Panc1 (cell line): ENCODE measurements around the gene HEMK1. TPM values are rescaled to one million over a fixed set of nuclear protein-coding genes. Genes with fewer than 3 reads are reported as not detected.

Experiments
- ATAC-seq: fragments of 200-7000 bp; cut with Tn5 transposase; 2 replicates; pipeline ENCODE4 v1.9.1; 2020; ENCODE audit warnings: mild to moderate bottlenecking, moderate library complexity
- BruUV-seq: library from RNA; stranded (reverse); fragments of 400-500 nt; replicated peaks from 2 replicates; lab custom pipeline; 2021; lab: Mats Ljungman, UMichigan
- CTCF ChIA-PET: fragments of 300-600 bp; sonication (Branson Sonifier 250); formaldehyde crosslinking; loops from one replicate; lab custom pipeline; 2022; ENCODE audit warnings: antibody characterized with exemption; lab: Charles Lee
- POLR2A ChIA-PET: fragments of 300-600 bp; sonication (Branson Sonifier 250); formaldehyde crosslinking; loops from one replicate; lab custom pipeline; 2022; ENCODE audit warnings: antibody characterized with exemption; lab: Charles Lee
- DNase-seq: peaks from one replicate; pipeline ENCODE4 v3.0.0-alpha.2; 2010; ENCODE audit warnings: low read depth, low spot score
- H3K27ac ChIP-seq: 2 replicates; pipeline ENCODE4 v1.5.1; 2011; ENCODE audit warnings: mild to moderate bottlenecking, low read length, inconsistent platforms
- H3K27me3 ChIP-seq: fragments of 200-500 bp; sonication (Bioruptor generic); 2 replicates; pipeline ENCODE4 v1.6.0; 2014; ENCODE audit warnings: low read length, inconsistent platforms; ENCODE audit not compliant: control insufficient read depth, insufficient read depth
- H3K36me3 ChIP-seq: fragments of 200-500 bp; sonication (Bioruptor generic); 2 replicates; pipeline ENCODE4 v1.5.1; 2014; ENCODE audit warnings: inconsistent platforms, mild to moderate bottlenecking, low read length, moderate library complexity; ENCODE audit not compliant: control insufficient read depth, insufficient read depth
- H3K4me1 ChIP-seq: 2 replicates; pipeline ENCODE4 v1.5.1; 2011; ENCODE audit warnings: inconsistent platforms, mild to moderate bottlenecking, low read length, moderate library complexity; ENCODE audit not compliant: control insufficient read depth, insufficient read depth
- H3K4me3 ChIP-seq, 2 experiments: 2 replicates each; pipeline ENCODE4 v1.5.1; 2011 to 2012; ENCODE audit warnings: low read depth in 2 of 2, low read length in 2 of 2, mild to moderate bottlenecking in 2 of 2, inconsistent platforms in 1 of 2, moderate library complexity in 1 of 2
- H3K9me3 ChIP-seq: fragments of 200-500 bp; sonication (Bioruptor generic); 2 replicates; pipeline ENCODE4 v1.5.1; 2014; ENCODE audit warnings: low read depth, mild to moderate bottlenecking, inconsistent platforms, low read length, moderate library complexity; ENCODE audit not compliant: control insufficient read depth, insufficient read depth
- CTCF ChIP-seq: fragments of 450-650 bp; IDR thresholded peaks from 2 replicates; pipeline ENCODE4 v1.5.1; 2017; ENCODE audit warnings: mild to moderate bottlenecking
- POLR2AphosphoS5 ChIP-seq: IDR thresholded peaks from 2 replicates; pipeline ENCODE4 v1.6.1; 2012; ENCODE audit warnings: mild to moderate bottlenecking, low read depth, low read length, moderate library complexity
- REST ChIP-seq, 2 experiments: IDR thresholded peaks; 2 replicates each; pipeline ENCODE4 v1.6.1; 2011 to 2012; ENCODE audit warnings: low read depth in 2 of 2, control low read depth in 1 of 2, low read length in 1 of 2, mild to moderate bottlenecking in 1 of 2, moderate library complexity in 1 of 2; ENCODE audit not compliant: insufficient read depth in 1 of 2
- SIN3A ChIP-seq: IDR thresholded peaks from 2 replicates; pipeline ENCODE4 v1.6.1; 2012; ENCODE audit warnings: low read depth, mild to moderate bottlenecking, low read length, moderate library complexity, borderline replicate concordance; ENCODE audit not compliant: insufficient read depth
- TCF7L2 ChIP-seq: IDR thresholded peaks from 2 replicates; pipeline ENCODE4 v1.6.1; 2011; ENCODE audit warnings: mild to moderate bottlenecking, low read depth, low read length, inconsistent platforms
- in situ Hi-C: cut with HindIII; loops from 2 replicates; pipeline ENCODE4 v1.10.0; 2016; ENCODE audit warnings: low sequenced_read_pairs, low pct_unique_long_range_greater_than_20kb
- intact Hi-C: fragments of 100-400 bp; cut with micrococcal nuclease; formaldehyde crosslinking; loops from one replicate; pipeline ENCODE4 v1.10.0; 2022; ENCODE audit not compliant: unreplicated experiment
- total RNA-seq: library from RNA; stranded (reverse); gene quantifications from one replicate; pipeline ENCODE4 v1.2.1, GENCODE V29; 2021; ENCODE audit not compliant: unreplicated experiment

Gene HEMK1
- total RNA-seq, 1 experiment from 2014 or later: 12.1 TPM

DNA sequence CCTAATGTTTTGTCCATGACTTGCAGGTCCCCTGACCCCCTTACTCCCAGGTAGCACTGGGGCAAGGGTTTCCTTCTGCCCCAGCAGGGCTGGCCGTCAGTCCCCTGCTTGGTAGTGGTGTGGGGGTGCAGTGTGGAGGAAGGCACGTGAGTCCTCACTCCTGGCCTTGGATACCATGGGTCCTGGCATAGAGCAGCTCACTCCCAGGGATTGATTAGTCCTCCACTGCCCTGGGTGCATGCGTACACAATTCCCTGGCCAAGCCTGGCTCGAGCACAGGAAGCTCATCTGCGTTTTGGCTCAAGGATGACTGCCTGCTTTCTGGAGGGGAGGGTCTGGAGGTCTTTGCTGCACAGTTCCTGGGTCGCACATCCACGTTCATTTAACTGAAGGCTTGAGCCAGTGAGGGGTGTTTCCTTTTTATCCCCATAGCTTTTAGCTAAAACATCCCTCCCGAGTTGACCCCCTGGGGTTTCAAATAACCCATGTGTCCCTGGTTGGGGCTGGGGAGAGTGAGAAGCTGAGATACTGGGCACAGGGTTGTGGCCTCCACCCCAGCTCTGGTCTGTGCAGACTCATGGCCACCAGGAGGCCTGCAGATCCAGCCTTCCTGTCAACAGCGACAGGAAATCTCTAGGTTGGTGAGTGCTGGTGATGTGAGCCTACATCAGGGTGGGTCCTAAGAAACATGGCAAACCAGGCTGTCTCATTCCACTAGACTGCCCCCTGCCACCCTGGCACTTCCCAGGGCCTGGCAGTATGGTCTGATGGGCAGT, 11.5 kb downstream of the HEMK1 start:
- TF ChIP-seq POLR2AphosphoS5 (no peak), TCF7L2 (no peak), SIN3A (no peak), REST (IDR thresholded peaks at IDR 0.05; ENCODE audit: insufficient read depth in 1 of 2, low read depth in 2 of 2, low read length in 1 of 2) (no peak), CTCF (no peak)
- ChIA-PET POLR2A (no interaction called here), CTCF (no interaction called here)
- intact Hi-C loops (no loop called here), in situ Hi-C loops (no loop called here)
- BruUV-seq: no TSS peak
- Histone ChIP-seq H3K9me3 (no peaks in the 10 kb centered on the region), H3K4me1 (no peaks in the 10 kb centered on the region), H3K27me3 (no peaks in the 10 kb centered on the region), H3K4me3 (no peak overlapping the region), H3K36me3 (no peaks in the 10 kb centered on the region), H3K27ac (no peak overlapping the region)
- no peak for DNase-seq
- ATAC-seq: no peak; the same call in 1 of the 2 replicates

- no peak for ATAC-seq
- CTCF ChIA-PET: no interaction called here
- POLR2A ChIA-PET: no interaction called here
- no peak for DNase-seq
- Histone ChIP-seq H3K27me3 (no peaks in the 10 kb centered on the region), H3K4me3 (no peak overlapping the region), H3K4me1 (no peaks in the 10 kb centered on the region), H3K27ac (no peak overlapping the region), H3K36me3 (no peaks in the 10 kb centered on the region), H3K9me3 (no peaks in the 10 kb centered on the region)
- in situ Hi-C loops (no loop called here), intact Hi-C loops (no loop called here)
- BruUV-seq: no TSS peak
- TF ChIP-seq SIN3A (no peak), TCF7L2 (no peak), REST (IDR thresholded peaks at IDR 0.05; ENCODE audit: insufficient read depth in 1 of 2, low read depth in 2 of 2, low read length in 1 of 2) (no peak), POLR2AphosphoS5 (no peak), CTCF (no peak)
Observed at GRCh38 chr3:50581459-50581842, 12.1 kb downstream of the HEMK1 start.
